ENCODE results near the gene COL25A1. TPM values are rescaled to one million over a fixed set of nuclear protein-coding genes. Genes with fewer than 3 reads are reported as not detected.

COL25A1 gene
- total RNA-seq, 1 experiment from 2014 or later: 8.8 TPM

DNA sequence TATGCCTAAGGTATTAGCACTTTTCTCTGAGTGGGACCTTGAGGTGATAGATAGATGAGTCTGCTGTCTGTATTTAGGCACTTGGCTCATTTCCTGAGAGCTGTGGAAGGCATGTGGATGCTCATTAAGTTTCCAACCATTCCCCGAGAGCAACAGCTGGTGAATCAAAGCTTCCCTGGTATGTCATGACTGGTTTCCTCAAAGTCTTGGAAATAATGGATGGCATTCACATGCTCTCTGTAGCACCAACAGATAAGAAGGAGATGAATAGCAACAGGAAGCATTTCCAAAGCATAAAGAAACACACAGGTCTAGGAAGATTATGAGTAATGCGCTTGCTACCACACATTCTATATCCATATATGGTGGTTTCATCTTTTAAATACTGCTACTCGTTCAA is 421.3 kb downstream of the COL25A1 start:
- peak; percentile 93 for DNase-seq (ENCODE audit: low spot score)
- Histone ChIP-seq H3K4me3 (ENCODE audit: low read depth, low read length, poor library complexity, severe bottlenecking) (no peak overlapping the region), H3K4me1 (ENCODE audit: insufficient read depth, low read length, poor library complexity, severe bottlenecking) (peaks cover 83% of the 10 kb centered on the region), H3K36me3 (ENCODE audit: insufficient read depth, low read length, poor library complexity, severe bottlenecking) (no peaks in the 10 kb centered on the region), H3K9me3 (ENCODE audit: low read depth, low read length, poor library complexity, severe bottlenecking) (no peaks in the 10 kb centered on the region), H3K27ac (ENCODE audit: low read depth, low read length, poor library complexity, severe bottlenecking) (peak overlapping the region; percentile 73), H3K27me3 (replicated peaks; ENCODE audit: insufficient read depth, low read depth, low read length, poor library complexity) (no peaks in the 10 kb centered on the region)
- intact Hi-C loops (cut with micrococcal nuclease; ENCODE audit: unreplicated experiment): loop anchor here (5.0 kb wide), 1 partner anchor 421 kb away; the partner anchor contains the start of gene COL25A1
- no TSS peak for BruUV-seq (replicated peaks)
- ChIA-PET CTCF (no interaction called here), POLR2A (ENCODE audit: low non-redundant PET) (no interaction called here)
- no peak for TF ChIP-seq EZH2 (IDR thresholded peaks at IDR 0.05; ENCODE audit: borderline replicate concordance, low read depth, low read length, poor library complexity, severe bottlenecking)
- TF ChIP-seq, protein P1, sequence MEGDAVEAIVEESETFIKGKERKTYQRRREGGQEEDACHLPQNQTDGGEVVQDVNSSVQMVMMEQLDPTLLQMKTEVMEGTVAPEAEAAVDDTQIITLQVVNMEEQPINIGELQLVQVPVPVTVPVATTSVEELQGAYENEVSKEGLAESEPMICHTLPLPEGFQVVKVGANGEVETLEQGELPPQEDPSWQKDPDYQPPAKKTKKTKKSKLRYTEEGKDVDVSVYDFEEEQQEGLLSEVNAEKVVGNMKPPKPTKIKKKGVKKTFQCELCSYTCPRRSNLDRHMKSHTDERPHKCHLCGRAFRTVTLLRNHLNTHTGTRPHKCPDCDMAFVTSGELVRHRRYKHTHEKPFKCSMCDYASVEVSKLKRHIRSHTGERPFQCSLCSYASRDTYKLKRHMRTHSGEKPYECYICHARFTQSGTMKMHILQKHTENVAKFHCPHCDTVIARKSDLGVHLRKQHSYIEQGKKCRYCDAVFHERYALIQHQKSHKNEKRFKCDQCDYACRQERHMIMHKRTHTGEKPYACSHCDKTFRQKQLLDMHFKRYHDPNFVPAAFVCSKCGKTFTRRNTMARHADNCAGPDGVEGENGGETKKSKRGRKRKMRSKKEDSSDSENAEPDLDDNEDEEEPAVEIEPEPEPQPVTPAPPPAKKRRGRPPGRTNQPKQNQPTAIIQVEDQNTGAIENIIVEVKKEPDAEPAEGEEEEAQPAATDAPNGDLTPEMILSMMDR (conservative IDR thresholded peaks at IDR 0.05; ENCODE audit: low read depth, low read length): no peak

DNA sequence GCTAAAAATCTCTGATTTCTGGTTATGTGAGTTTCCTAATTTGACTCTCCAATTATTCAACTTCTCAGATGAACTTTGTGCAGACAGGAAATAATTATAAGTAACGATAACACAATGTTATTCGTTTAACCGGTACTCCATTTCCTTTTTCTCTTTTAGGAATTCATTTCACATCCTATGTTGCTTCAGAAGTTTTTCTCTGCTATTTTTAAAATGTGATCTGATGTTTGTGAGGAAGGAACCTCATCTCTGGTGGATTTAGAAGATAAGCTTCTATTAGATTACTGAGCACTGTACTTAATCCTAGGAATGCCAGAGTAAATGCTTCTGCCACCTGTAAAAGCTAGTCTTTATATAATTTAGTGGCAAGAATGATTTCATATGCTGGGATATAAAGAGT is 423.7 kb downstream of the COL25A1 start:
- POLR2A ChIA-PET (ENCODE audit: low non-redundant PET): no interaction called here

DNA sequence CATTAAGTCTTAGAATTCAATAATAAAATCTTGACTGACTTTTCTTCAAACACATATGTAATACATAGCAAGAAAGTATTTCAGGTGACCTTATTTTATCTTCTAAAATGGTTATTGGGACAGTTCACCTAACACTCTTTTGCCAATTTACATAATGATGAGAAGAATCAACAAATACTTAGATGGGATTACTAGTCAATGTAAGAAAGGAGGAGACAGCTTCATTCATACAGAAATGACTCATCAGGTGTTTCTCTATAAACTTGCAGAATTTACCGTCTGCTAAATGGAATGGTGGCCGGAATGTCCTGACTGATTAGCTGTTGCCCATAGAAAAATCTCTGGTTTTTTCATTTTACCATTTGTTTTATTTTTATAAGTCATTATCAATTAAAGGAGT is 424.6 kb downstream of the COL25A1 start:
- H3K27me3 ChIP-seq (replicated peaks; ENCODE audit: insufficient read depth, low read depth, low read length, poor library complexity): no peaks in the 10 kb centered on the region
- no TSS peak for BruUV-seq (replicated peaks)
- ChIA-PET CTCF (no interaction called here), POLR2A (ENCODE audit: low non-redundant PET) (no interaction called here)
- no peak overlapping the region for H3K4me3 ChIP-seq (ENCODE audit: low read depth, low read length, poor library complexity, severe bottlenecking)
- intact Hi-C loops (cut with micrococcal nuclease; ENCODE audit: unreplicated experiment): no loop called here
- DNase-seq (ENCODE audit: low spot score): peak; percentile 45
- peaks cover 64% of the 10 kb centered on the region for H3K4me1 ChIP-seq (ENCODE audit: insufficient read depth, low read length, poor library complexity, severe bottlenecking)
- no peaks in the 10 kb centered on the region for H3K36me3 ChIP-seq (ENCODE audit: insufficient read depth, low read length, poor library complexity, severe bottlenecking)
- H3K9me3 ChIP-seq (ENCODE audit: low read depth, low read length, poor library complexity, severe bottlenecking): no peaks in the 10 kb centered on the region
- TF ChIP-seq, protein P1 (conservative IDR thresholded peaks at IDR 0.05; ENCODE audit: low read depth, low read length): no peak
- no peak for TF ChIP-seq EZH2 (IDR thresholded peaks at IDR 0.05; ENCODE audit: borderline replicate concordance, low read depth, low read length, poor library complexity, severe bottlenecking)
- peak overlapping the region; percentile 63 for H3K27ac ChIP-seq (ENCODE audit: low read depth, low read length, poor library complexity, severe bottlenecking)

More for the DNA sequence above, 423.7 kb downstream of the COL25A1 start:
- Histone ChIP-seq H3K4me1 (ENCODE audit: insufficient read depth, low read length, poor library complexity, severe bottlenecking) (peaks cover 71% of the 10 kb centered on the region), H3K4me3 (ENCODE audit: low read depth, low read length, poor library complexity, severe bottlenecking) (no peak overlapping the region), H3K9me3 (ENCODE audit: low read depth, low read length, poor library complexity, severe bottlenecking) (no peaks in the 10 kb centered on the region), H3K27ac (ENCODE audit: low read depth, low read length, poor library complexity, severe bottlenecking) (peak overlapping the region; percentile 63), H3K27me3 (replicated peaks; ENCODE audit: insufficient read depth, low read depth, low read length, poor library complexity) (no peaks in the 10 kb centered on the region), H3K36me3 (ENCODE audit: insufficient read depth, low read length, poor library complexity, severe bottlenecking) (no peaks in the 10 kb centered on the region)
- intact Hi-C loops (cut with micrococcal nuclease; ENCODE audit: unreplicated experiment): no loop called here
- TF ChIP-seq, protein P1 (conservative IDR thresholded peaks at IDR 0.05; ENCODE audit: low read depth, low read length): no peak
- no peak for TF ChIP-seq EZH2 (IDR thresholded peaks at IDR 0.05; ENCODE audit: borderline replicate concordance, low read depth, low read length, poor library complexity, severe bottlenecking)
- CTCF ChIA-PET: no interaction called here
- BruUV-seq (replicated peaks): no TSS peak
- DNase-seq (ENCODE audit: low spot score): peak; percentile 81
